Activated naive CD8-positive, alpha-beta T cell treated with anti-CD3 and anti-CD28 coated beads, Interleukin-2, amount 50 U/mL, for 16 hours (primary cell): ENCODE data around the gene RILPL1.

ENCODE experiments used
- DNase-seq: peaks from one replicate; pipeline ENCODE4 v3.0.0-alpha.2; 2020; ENCODE audit warnings: low read depth, low spot score

Gene RILPL1

GRCh38 chr12:123428591-123428990 is 104.9 kb downstream of the RILPL1 start:
- no peak for DNase-seq

DNA sequence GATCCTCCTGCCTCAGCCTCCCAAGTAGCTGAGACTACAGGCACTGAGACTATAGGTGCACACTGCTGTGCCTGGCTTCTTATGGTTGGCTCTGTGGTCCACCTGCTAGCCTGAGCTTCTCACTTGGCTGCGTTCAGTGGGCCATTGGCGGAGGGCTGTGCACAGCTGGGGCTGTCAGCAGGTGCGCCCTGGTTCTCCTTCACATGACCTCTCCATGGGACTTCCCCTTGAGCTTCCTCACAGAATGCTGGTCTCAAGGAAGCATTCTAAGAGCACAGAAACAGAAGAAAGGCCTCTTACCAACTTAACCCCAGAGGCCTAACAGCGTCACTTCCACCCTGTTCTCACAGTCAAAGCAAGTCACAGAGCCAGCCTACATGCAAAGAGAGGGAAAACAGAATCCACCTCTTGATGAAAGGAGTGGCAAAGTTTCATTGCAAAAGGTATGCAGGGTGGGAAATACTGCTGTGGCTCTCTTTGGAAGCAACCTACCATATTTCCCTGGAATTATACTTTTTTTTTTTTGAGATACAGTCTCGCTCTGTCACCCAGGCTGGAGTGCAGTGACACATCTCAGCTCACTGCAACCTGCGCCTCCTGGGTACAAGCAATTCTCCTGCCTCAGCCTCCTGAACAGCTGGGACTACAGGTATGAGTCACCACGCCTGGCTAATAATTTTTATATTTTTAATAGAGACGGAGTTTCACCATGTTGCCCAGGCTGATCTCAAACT is 106.3 kb downstream of the RILPL1 start:
- DNase-seq, result no peak

DNA sequence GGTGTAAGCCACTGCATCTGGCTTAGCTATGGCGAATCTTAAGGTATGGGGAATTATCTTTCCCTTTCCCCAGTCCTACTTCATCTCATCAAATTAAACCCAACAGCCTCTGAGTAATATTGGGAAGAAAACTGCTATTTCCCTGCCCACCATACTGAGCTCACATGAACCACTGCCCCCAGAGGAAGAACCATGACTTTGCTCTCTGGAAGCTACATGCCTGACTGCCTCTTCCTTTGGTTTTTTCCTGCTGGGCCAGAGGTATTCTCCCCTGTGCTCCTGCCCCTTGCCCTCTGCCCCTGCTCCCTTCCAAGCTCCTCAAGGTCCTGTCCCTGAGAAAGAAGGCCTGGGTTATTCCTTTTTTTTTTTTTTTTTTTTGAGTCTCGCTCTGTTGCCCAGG is 112.2 kb downstream of the RILPL1 start:
- DNase-seq, result no peak
